Activated CD4-positive, alpha-beta T cell treated with anti-CD3 and anti-CD28 coated beads, Interleukin-2, amount 10 ng/mL, durations not matched to agents 24 days and 14 days (primary cell): ENCODE results near the gene LPXN. TPM values are rescaled to one million over a fixed set of nuclear protein-coding genes. Genes with fewer than 3 reads are reported as not detected.

Experiments used
- DNase-seq: peaks from one replicate; pipeline ENCODE4 v3.0.0; 2022
- H3K27ac Mint-ChIP-seq: one replicate; pipeline ENCODE4 v1.8.0; 2022; ENCODE audit warnings: mild to moderate bottlenecking, mixed read lengths
- H3K27me3 Mint-ChIP-seq: one replicate; pipeline ENCODE4 v1.8.0; 2022; ENCODE audit warnings: mixed read lengths
- H3K36me3 Mint-ChIP-seq: one replicate; pipeline ENCODE4 v1.8.0; 2022; ENCODE audit warnings: low read depth, mild to moderate bottlenecking, mixed read lengths
- H3K4me1 Mint-ChIP-seq: one replicate; pipeline ENCODE4 v1.8.0; 2021; ENCODE audit warnings: mixed read lengths
- H3K4me3 Mint-ChIP-seq: one replicate; pipeline ENCODE4 v1.8.0; 2022; ENCODE audit warnings: mild to moderate bottlenecking, moderate library complexity, mixed read lengths
- H3K9me3 Mint-ChIP-seq: one replicate; pipeline ENCODE4 v1.8.0; 2021; ENCODE audit warnings: mixed read lengths
- intact Hi-C: fragments of 100-400 bp; cut with micrococcal nuclease; formaldehyde crosslinking; loops from one replicate; pipeline ENCODE4 v1.15.1; 2023
- total RNA-seq: library from RNA; stranded (reverse); gene quantifications from 2 replicates; pipeline ENCODE4 v1.2.3, GENCODE V29; 2022

LPXN gene
- total RNA-seq, 1 donor from 2014 or later: 86.3 TPM

DNA sequence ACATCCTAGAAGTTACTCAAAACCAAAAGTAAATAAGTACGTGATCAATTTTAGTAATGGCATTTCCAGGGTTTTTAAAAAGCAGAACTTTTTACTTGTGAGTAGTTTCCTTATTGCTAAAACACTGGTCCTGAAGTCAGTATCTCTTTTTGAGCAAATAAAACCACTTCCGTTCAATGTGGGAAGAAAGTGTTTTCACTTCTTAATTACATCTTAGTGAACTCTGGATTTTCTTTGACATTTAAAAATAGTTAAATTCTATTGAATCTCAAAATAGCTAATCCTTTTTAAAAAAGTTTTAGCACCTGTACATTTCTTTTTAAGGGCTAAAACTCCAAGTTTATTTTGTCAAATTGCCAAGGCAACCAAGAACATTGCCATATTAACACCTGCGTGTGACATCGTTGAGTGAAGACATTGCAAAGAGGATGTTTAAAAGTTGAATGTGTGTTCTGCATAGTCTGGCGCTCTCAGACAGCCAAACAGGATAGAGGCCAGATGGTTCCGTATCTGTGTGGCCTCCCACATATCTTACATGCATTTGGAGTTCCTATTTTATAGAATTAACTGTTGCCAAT lies 50.5 kb downstream of the LPXN start:
- Mint-ChIP-seq H3K27ac (peak overlapping the region; percentile 91), H3K4me3 (peak overlapping the region; percentile 79), H3K9me3 (no peaks in the 10 kb centered on the region), H3K36me3 (peaks cover 31% of the 10 kb centered on the region), H3K4me1 (peaks cover 24% of the 10 kb centered on the region), H3K27me3 (no peaks in the 10 kb centered on the region)
- intact Hi-C loops: loop anchor here (1.0 to 10.0 kb wide), 8 partner anchors 48 to 1100 kb away; partner anchors contain the start of genes SELENOH, SLC43A3, UBE2L6 and ZDHHC5
- DNase-seq: peak; percentile 82

GRCh38 chr11:58524232-58525036 lies 51.2 kb downstream of the LPXN start:
- DNase-seq: peak; percentile 84

DNA sequence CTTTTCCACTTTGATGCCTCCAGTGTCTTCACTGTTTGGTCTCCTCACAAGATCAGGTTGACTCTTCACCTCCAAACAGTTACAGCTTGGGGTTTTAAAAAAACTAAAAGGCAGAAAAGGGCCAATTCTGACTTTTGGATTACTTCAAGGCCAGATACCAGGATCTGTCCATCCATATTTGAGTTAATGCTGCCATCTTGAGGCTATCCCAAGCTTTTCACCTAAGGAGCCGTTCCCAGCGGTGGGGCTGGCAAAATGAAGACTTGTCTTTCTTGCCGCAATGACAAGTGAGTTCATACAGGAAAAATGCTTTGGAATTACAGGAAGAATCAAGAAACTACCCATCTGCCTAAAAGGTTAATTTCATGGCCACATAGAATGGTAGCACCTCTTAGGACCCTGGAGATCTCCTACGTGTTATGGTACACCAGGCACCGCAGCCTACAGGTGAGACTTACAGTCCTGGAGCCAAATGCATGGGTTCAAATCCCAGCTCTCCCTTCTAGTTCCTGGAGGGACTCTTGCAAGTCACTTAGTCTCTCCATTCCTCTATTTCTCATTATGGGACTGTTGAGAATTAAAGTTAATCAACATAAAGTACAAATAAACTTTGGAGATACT lies 61.8 kb downstream of the LPXN start:
- peak; percentile 59 for DNase-seq
- H3K36me3 Mint-ChIP-seq: no peaks in the 10 kb centered on the region
- H3K4me3 Mint-ChIP-seq: no peak overlapping the region
- no peaks in the 10 kb centered on the region for H3K27me3 Mint-ChIP-seq
- intact Hi-C loops: no loop called here
- no peaks in the 10 kb centered on the region for H3K4me1 Mint-ChIP-seq
- no peaks in the 10 kb centered on the region for H3K9me3 Mint-ChIP-seq
- H3K27ac Mint-ChIP-seq: no peak overlapping the region

More at GRCh38 chr11:58524232-58525036, 51.2 kb downstream of the LPXN start:
- H3K27me3 Mint-ChIP-seq: no peaks in the 10 kb centered on the region
- intact Hi-C loops: loop anchor here (1.0 to 10.0 kb wide), 10 partner anchors 49 to 1100 kb away; partner anchors contain the start of genes FAM111A, SELENOH, SLC43A3 and UBE2L6
- H3K4me1 Mint-ChIP-seq: peaks cover 22% of the 10 kb centered on the region
- peaks cover 26% of the 10 kb centered on the region for H3K36me3 Mint-ChIP-seq
- peak overlapping the region; percentile 91 for H3K27ac Mint-ChIP-seq
- peak overlapping the region; percentile 79 for H3K4me3 Mint-ChIP-seq
- H3K9me3 Mint-ChIP-seq: no peaks in the 10 kb centered on the region

- Mint-ChIP-seq H3K9me3 (no peaks in the 10 kb centered on the region), H3K4me1 (no peaks in the 10 kb centered on the region), H3K27ac (no peak overlapping the region), H3K4me3 (no peak overlapping the region), H3K36me3 (no peaks in the 10 kb centered on the region), H3K27me3 (no peaks in the 10 kb centered on the region)
- intact Hi-C loops: no loop called here
- no peak for DNase-seq
Measured at GRCh38 chr11:58511636-58512035, 64.0 kb downstream of the LPXN start.

GRCh38 chr11:58509748-58510147 lies 65.9 kb downstream of the LPXN start:
- Mint-ChIP-seq H3K4me3 (no peak overlapping the region), H3K9me3 (no peaks in the 10 kb centered on the region), H3K36me3 (no peaks in the 10 kb centered on the region), H3K27me3 (no peaks in the 10 kb centered on the region), H3K27ac (no peak overlapping the region), H3K4me1 (peaks cover 7% of the 10 kb centered on the region)
- DNase-seq: no peak
- intact Hi-C loops: no loop called here

DNA sequence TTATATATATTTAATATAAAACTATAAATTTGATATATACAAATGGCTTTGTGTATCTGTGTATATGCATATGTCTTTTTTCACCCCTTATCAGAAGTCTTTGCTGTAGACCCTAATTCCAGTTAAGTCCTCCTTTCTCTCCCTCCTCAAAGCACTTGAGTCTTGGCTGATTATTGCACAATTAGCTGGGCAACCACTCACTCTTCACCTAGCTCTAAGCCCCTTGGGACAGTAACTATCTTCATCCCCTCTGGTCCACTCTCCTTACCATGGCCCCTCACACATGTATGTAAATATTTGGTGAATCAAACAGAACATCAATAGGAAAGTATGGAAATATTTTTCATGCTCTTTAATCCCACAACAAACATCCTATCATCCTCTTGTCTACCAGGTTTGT lies 66.8 kb downstream of the LPXN start:
- intact Hi-C loops: no loop called here
- Mint-ChIP-seq H3K4me3 (no peak overlapping the region), H3K4me1 (peaks cover 7% of the 10 kb centered on the region), H3K36me3 (no peaks in the 10 kb centered on the region), H3K9me3 (no peaks in the 10 kb centered on the region), H3K27me3 (no peaks in the 10 kb centered on the region), H3K27ac (no peak overlapping the region)
- no peak for DNase-seq

GRCh38 chr11:58508005-58508404 lies 67.7 kb downstream of the LPXN start, which contains the start of gene OR5B21:
OR5B21 (minus strand) TSS chr11:58508105; CDS start chr11:58508105, 0 bp downstream.
- Mint-ChIP-seq H3K9me3 (no peaks in the 10 kb centered on the region), H3K27ac (no peak within 1 kb of the TSS), H3K36me3 (no peaks in the 10 kb centered on the region), H3K4me1 (peaks cover 7% of the 10 kb centered on the region), H3K4me3 (no peak within 1 kb of the TSS), H3K27me3 (no peaks in the 10 kb centered on the region)
- no peak for DNase-seq
- intact Hi-C loops: no loop called here

DNA sequence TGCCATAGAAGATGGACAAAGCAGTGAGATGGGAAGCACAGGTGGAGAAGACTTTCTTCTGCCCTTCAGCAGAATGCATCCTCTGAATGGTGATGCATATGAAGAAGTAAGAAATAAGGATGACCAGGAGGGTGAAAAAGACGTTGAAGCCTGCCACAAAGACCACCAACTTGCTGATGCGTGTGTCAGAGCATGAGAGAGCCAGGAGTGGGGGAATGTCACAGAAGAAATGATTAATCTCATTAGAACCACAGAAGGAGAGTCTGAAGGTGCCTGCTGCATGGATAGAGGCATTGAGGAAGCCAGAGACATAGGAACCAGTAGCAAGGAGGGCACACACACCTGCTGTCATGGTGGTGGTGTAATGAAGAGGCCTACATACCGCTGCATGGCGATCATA lies 68.3 kb downstream of the LPXN start:
- intact Hi-C loops: no loop called here
- DNase-seq: no peak
- H3K27me3 Mint-ChIP-seq: no peaks in the 10 kb centered on the region
- no peak overlapping the region for H3K27ac Mint-ChIP-seq
- H3K36me3 Mint-ChIP-seq: no peaks in the 10 kb centered on the region
- no peaks in the 10 kb centered on the region for H3K9me3 Mint-ChIP-seq
- peaks cover 7% of the 10 kb centered on the region for H3K4me1 Mint-ChIP-seq
- H3K4me3 Mint-ChIP-seq: no peak overlapping the region

- DNase-seq: no peak
- intact Hi-C loops: no loop called here
- no peak overlapping the region for H3K4me3 Mint-ChIP-seq
- H3K9me3 Mint-ChIP-seq: no peaks in the 10 kb centered on the region
- H3K27ac Mint-ChIP-seq: no peak overlapping the region
- peaks cover 7% of the 10 kb centered on the region for H3K4me1 Mint-ChIP-seq
- no peaks in the 10 kb centered on the region for H3K36me3 Mint-ChIP-seq
- H3K27me3 Mint-ChIP-seq: no peaks in the 10 kb centered on the region
Measured at GRCh38 chr11:58506935-58507334, 68.7 kb downstream of the LPXN start.

GRCh38 chr11:58505849-58506248 lies 69.8 kb downstream of the LPXN start:
- Mint-ChIP-seq H3K4me3 (no peak overlapping the region), H3K4me1 (peaks cover 7% of the 10 kb centered on the region), H3K9me3 (no peaks in the 10 kb centered on the region), H3K27ac (peak overlapping the region; percentile 39), H3K36me3 (no peaks in the 10 kb centered on the region), H3K27me3 (no peaks in the 10 kb centered on the region)
- DNase-seq: no peak
- intact Hi-C loops: no loop called here

GRCh38 chr11:58504232-58504631 lies 71.4 kb downstream of the LPXN start:
- no peak for DNase-seq
- Mint-ChIP-seq H3K27ac (no peak overlapping the region), H3K9me3 (no peaks in the 10 kb centered on the region), H3K36me3 (no peaks in the 10 kb centered on the region), H3K4me1 (peaks cover 7% of the 10 kb centered on the region), H3K4me3 (no peak overlapping the region), H3K27me3 (no peaks in the 10 kb centered on the region)
- intact Hi-C loops: no loop called here

GRCh38 chr11:58503361-58503856 lies 72.2 kb downstream of the LPXN start:
- no peaks in the 10 kb centered on the region for H3K9me3 Mint-ChIP-seq
- intact Hi-C loops: no loop called here
- no peak for DNase-seq
- no peaks in the 10 kb centered on the region for H3K36me3 Mint-ChIP-seq
- peaks cover 9% of the 10 kb centered on the region for H3K4me1 Mint-ChIP-seq
- no peaks in the 10 kb centered on the region for H3K27me3 Mint-ChIP-seq
- no peak overlapping the region for H3K4me3 Mint-ChIP-seq
- H3K27ac Mint-ChIP-seq: no peak overlapping the region

DNA sequence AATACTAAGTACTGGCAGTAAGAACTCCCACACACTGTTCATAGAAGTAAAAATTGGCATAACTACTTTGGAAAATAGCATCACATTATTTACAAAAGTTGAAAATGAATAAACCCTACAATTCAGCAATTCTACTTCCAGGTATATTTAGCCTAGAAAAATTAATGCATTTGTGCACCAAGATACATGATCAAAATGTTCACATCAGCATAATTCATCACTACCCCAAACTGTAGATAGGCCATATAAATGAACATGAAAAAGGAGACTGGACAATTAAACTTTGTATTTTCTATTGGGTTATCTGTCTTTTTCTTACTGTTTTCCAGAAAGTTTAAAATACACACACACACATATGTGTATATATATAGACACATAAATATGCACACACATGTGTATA lies 73.7 kb downstream of the LPXN start:
- DNase-seq: no peak
- Mint-ChIP-seq H3K4me3 (no peak overlapping the region), H3K27me3 (no peaks in the 10 kb centered on the region), H3K36me3 (no peaks in the 10 kb centered on the region), H3K4me1 (peaks cover 9% of the 10 kb centered on the region), H3K27ac (no peak overlapping the region), H3K9me3 (no peaks in the 10 kb centered on the region)
- intact Hi-C loops: no loop called here

DNA sequence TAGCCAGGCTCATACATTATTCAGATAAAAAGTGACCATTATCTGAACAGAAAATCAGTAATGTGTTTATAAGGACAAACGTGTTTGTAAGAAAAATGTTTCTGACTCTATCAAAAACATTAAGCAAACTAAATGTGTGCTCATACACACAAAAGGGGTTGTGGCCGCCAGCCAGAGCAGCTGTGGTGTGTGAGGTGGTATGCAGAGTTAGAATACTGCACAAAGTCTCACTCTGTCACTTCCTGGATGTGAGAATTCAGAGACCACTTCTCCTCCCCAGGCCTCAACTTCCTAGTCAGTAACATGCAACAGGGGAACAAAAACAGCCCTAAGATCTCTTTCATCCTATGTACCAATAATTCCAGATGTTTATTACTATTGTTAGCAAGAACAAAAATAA lies 77.2 kb downstream of the LPXN start:
- H3K9me3 Mint-ChIP-seq: no peaks in the 10 kb centered on the region
- H3K4me3 Mint-ChIP-seq: no peak overlapping the region
- no peak for DNase-seq
- H3K27me3 Mint-ChIP-seq: no peaks in the 10 kb centered on the region
- intact Hi-C loops: no loop called here
- H3K27ac Mint-ChIP-seq: no peak overlapping the region
- H3K36me3 Mint-ChIP-seq: no peaks in the 10 kb centered on the region
- peaks cover 2% of the 10 kb centered on the region for H3K4me1 Mint-ChIP-seq
